HG02642 (cell line): ENCODE results near the gene ACCSL.

Source experiments
- ATAC-seq: cut with Tn5 transposase; IDR thresholded peaks from one replicate; pipeline ENCODE4 v1.9.1; 2021; ENCODE audit warnings: mild to moderate bottlenecking; ENCODE audit not compliant: unreplicated experiment, poor library complexity

The ACCSL gene

GRCh38 chr11:44047931-44048431 lies at the start of gene ACCSL:
Gene ACCSL (plus strand): TSS chr11:44047981. CDS start chr11:44048037, 56 bp downstream.
- ATAC-seq = no peak

GRCh38 chr11:43998308-43998707 lies 49.5 kb upstream of the ACCSL start:
- ATAC-seq = no peak

GRCh38 chr11:44000731-44001130 lies 47.0 kb upstream of the ACCSL start:
- ATAC-seq = no peak

DNA sequence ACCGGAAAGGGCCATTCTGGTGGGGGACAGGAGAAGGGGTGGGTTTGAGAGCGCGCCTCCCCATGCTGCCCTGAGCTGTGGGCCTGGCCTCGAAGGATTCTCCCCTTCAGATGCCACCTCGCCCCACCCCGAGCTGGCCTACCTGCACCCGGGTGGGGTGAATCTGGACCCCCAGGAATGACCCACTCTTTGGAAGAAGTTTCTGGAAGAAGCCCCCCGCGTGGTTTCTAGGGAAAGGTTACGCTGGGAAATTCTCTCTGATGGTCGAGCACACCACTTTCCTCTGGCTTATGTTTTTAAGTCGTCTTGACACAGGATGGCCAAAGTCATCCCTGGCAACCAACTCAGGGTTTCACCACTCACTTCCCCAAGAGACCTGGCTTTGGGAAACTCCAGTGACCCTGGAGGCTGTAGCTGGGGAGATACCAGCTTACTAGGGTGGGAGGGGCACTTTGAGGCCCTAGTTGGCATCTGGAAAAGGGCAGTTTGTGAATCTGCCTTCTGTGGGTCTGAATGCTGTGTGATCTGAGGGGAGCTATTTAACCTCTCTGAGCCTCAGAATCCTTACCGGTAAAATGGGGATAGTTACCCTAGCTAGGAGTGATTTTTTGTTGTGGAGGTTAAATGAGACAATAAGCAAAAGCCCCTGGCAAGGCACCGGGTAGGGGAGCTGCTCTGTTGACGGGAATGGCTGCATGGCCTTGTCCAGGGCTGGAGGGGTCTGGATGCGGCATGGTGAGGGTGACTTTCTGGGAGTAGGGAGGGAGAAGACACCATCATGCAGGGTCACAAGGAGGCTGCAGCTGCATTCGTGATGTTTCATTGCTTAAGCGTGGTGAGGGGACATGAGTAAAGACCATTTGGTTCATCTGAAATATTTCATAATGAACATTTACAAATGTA lies 45.3 kb upstream of the ACCSL start:
- ATAC-seq = no peak

DNA sequence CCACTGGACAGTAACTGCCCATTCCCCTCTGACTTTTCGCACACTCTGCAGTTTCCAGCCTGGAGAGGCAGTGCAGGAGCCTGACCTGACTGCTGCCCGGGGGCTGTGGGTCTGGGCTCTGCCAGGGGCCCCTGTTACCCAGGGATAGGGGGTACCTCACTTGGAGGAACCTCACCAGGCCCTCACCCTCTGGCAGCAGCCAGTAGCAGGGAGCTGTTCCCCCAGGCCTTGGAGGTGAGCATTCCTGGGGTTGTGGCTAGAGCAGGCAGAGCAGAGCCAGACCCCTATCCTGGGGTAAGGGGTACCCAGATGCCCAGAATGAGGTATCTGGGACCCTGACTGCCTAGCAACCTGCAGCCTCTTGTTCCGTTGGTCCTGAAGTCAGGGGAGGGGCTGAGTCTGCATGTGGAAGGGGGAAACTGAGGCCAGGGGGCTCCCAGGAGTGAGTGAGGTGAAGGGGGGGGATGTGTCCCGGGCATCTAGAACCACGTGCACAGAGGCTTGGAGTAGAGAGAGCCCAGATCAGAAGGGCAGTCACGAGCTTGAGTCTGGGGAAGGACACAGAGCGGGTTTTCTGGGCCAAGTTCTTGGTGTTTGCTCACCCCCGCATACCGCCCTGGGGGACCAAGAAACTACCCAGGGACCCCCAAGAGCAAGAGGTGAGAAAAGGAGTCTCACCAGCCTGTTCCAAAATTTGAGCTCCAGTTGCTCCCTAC lies 43.9 kb upstream of the ACCSL start:
- ATAC-seq = no peak

DNA sequence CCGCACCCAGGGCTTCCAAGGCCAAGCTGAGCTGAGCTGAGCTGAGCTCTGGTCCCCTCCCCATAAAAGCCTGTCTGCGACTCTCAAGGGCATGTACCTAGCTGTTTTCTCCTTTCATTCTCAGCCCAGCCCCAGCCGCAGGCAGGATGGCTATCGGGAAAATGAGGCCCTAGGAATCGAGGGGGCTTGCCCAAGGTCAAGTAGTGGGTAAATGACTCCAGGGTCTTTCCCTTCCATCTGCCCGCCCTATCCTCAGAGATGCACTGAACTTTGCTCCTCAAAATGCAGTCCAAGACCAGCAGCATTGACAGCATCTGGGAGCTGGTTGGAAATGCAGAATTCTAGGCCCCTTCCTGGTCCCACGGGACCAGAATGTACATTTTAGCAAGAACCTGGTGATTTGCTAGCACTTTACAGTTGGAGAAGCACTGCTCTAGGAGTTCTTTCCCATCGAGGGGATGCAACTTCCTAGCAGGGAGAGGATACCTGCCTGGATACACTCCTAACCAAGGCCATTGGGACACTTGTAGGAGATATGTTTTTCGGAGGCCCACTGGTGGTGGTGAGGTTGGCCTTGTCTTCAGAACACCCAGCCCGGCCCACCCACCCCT lies 43.2 kb upstream of the ACCSL start:
- ATAC-seq = no peak

DNA sequence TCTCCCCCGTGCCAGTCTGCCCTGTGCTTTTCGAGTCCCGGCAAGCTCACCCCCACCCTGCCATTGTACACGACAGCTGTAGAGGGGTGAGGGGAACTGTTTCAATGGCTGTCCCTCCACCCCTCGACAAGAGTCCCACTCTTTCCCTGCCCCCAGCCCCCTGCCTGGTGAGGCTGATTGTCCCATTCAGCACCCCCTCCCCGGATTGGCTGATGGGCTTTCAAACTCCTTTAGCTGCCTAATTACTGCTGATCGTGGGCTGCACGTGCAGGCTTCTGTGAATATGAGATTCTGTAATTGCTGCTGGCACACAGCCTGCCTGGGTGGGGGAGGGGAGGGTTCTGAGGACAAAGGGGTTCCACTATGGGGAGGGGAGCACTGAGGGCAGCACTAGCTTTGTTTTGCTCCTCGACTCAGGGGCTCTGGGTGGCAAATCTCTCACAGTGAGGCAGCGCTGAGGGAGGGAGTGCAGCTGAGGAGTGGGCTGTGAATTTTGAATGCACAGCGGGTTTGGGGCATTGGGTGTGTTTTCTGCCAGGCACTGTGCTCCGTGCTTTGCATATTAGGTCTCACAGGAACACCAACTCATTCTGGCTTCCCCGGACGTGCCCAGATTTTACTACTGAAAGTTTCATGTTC lies 42.6 kb upstream of the ACCSL start:
- no peak for ATAC-seq

- no peak for ATAC-seq
Observed at GRCh38 chr11:44005956-44006355, 41.8 kb upstream of the ACCSL start.

- ATAC-seq = no peak
Observed at GRCh38 chr11:44006917-44007361, 40.8 kb upstream of the ACCSL start.

GRCh38 chr11:44007481-44008087 lies 40.2 kb upstream of the ACCSL start:
- no peak for ATAC-seq

GRCh38 chr11:44008088-44008501 lies 39.7 kb upstream of the ACCSL start:
- no peak for ATAC-seq

- no peak for ATAC-seq
Observed at GRCh38 chr11:44008698-44009097, 39.1 kb upstream of the ACCSL start.

GRCh38 chr11:44010789-44011251 lies 37.0 kb upstream of the ACCSL start:
- no peak for ATAC-seq

- no peak for ATAC-seq
Observed at GRCh38 chr11:44011797-44012196, 36.0 kb upstream of the ACCSL start.

DNA sequence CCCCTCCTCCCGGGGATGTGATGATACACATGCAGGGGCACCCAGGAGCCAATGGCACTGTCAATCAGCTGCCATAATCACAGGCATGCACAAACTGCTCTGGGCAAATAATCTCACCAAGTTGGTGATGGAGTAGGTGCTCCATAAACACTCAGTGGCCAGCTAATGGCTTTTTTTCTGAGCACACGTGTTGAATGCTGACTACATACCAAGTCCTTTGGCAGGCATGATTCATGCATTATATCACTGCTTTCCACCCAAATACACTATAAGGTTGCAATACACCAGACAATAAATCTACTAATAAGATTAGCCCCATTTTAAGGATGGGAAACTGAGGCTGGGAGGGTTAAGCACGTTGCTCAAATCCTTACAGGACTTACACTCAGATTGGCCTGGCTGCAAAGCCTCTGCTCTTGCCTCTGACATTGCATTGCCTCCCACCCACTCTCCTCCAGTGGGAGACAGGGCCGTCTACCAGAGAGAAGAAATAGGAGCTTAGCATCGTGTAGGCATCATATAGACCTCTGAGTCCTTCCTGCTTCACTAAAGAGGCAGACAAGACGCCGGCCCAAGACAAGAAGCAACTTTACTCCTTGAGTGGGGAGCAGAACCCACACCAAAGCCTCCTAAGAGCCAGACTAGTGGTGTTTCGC lies 32.7 kb upstream of the ACCSL start:
- no peak for ATAC-seq

DNA sequence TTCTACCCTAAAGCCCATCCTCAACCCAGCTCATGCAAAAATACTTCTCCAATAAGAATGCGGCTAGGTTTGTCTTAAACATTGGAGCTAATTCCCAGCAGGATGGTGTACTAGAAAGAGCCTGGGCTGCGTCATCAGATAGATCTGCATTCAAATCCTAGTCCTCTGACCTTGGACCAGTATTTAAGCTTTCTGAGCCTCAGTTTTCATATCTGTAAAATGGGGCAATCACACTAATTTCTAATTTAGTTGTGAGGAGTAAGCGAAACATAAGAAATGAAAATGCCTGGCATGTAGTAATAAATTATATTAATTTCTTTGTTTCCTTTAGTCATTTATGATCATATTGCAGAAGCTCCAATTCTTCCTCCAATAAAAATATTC lies 32.2 kb upstream of the ACCSL start:
- ATAC-seq = no peak

- no peak for ATAC-seq
Observed at GRCh38 chr11:44016131-44016530, 31.6 kb upstream of the ACCSL start.

DNA sequence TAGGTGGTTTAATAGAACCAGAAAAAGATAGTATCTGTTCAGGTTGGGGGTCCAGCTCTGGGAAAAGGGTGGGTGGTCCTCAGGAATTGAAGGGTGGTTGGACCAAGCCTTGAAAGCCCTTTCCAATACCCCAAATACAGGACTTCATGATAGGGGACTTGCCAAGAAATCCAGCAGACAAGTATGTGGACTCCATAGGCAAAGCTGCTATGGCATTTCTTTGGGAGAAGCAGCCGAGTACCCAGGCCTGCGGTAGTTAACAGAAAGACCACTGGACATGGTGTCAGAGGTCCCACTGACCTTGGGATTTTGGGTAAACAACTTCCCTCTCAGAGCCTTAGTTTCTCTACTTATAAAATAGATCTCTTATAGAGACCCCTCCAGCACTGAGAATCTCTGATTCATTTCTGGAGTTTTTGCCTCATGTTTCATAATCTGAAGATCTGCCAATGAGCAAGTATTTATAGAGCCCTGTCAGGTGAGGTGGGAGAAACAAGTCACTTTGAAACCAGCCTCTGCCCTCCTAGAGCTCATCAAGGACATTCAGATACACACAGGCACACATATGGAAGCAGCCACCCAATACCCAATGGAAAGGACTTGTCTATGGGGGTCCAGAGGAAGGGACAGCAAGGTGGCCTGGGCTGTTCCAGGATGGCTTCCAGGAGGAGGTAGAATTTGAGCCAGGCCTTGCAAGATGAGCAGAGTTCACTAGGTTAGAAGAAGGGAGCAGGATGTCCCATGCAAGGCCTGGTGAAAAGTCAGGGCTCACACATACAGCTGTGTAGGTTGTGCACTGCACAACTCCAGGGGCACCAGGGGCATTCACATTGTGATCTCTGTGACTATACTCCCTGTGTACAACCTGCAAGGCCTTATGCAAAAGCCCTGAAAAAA lies 31.0 kb upstream of the ACCSL start:
- no peak for ATAC-seq
